ENCODE data around the gene LRP2.

DNA sequence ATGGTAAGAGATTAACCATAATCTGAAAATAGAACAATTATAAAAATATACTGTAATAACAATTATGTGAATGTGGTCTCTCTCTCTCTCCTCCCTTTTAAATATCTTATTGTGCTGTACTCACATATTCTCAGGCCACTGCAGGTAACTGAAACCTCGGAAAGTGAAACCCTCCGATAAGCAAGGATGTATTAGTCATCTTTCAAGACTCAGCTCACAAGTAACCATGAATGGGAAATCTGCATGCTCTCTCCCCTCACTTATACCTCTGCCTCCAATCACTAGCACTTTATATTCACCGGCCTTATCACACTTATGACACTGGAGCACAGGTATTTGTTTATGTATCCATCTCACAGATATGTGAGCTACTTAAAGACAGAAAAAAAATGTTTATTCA is 139.7 kb downstream of the LRP2 start:
- TF ChIP-seq CREB1 (IDR thresholded peaks at IDR 0.05; ENCODE audit: low read depth) (no peak), ZBTB7A (IDR thresholded peaks at IDR 0.05; ENCODE audit: low read depth) (no peak), YY1 (IDR thresholded peaks at IDR 0.05; ENCODE audit: low read depth) (no peak), NFIC (IDR thresholded peaks at IDR 0.05) (no peak), EGR1 (IDR thresholded peaks at IDR 0.05) (no peak), RAD21 (IDR thresholded peaks at IDR 0.05; ENCODE audit: low read depth) (no peak), EP300 (IDR thresholded peaks at IDR 0.05; ENCODE audit: borderline replicate concordance) (no peak), REST (IDR thresholded peaks at IDR 0.05; ENCODE audit: low read depth) (no peak), TAF1 (IDR thresholded peaks at IDR 0.05; ENCODE audit: low read depth) (no peak), CEBPB (IDR thresholded peaks at IDR 0.05) (no peak)
- TF ChIP-seq, protein P1, sequence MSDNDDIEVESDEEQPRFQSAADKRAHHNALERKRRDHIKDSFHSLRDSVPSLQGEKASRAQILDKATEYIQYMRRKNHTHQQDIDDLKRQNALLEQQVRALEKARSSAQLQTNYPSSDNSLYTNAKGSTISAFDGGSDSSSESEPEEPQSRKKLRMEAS (IDR thresholded peaks at IDR 0.05) = no peak
- TF ChIP-seq, protein P2, sequence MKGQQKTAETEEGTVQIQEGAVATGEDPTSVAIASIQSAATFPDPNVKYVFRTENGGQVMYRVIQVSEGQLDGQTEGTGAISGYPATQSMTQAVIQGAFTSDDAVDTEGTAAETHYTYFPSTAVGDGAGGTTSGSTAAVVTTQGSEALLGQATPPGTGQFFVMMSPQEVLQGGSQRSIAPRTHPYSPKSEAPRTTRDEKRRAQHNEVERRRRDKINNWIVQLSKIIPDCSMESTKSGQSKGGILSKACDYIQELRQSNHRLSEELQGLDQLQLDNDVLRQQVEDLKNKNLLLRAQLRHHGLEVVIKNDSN (IDR thresholded peaks at IDR 0.05) = no peak

All from Ishikawa (cell line).